HG03064 (cell line): ENCODE results near the gene TMEM250.

Source experiments
- ATAC-seq: cut with Tn5 transposase; IDR thresholded peaks from one replicate; pipeline ENCODE4 v1.9.1; 2021; ENCODE audit warnings: low read depth; ENCODE audit not compliant: unreplicated experiment

The TMEM250 gene

GRCh38 chr9:136098210-136098609, 20.5 kb downstream of the TMEM250 start:
- no peak for ATAC-seq

GRCh38 chr9:136096505-136097001, 22.1 kb downstream of the TMEM250 start:
- ATAC-seq: no peak

- ATAC-seq: no peak
These were observed 23.3 kb downstream of the TMEM250 start, which contains the start of gene NACC2 for GRCh38 chr9:136095070-136096058. Gene NACC2 (minus strand): TSS chr9:136095289. CDS start chr9:136050521, 44,768 bp downstream.

- ATAC-seq: no peak
These were observed 24.4 kb downstream of the TMEM250 start for GRCh38 chr9:136093995-136094881.

- ATAC-seq: no peak
These were observed 25.2 kb downstream of the TMEM250 start for GRCh38 chr9:136093346-136093986.

- no peak for ATAC-seq
These were observed 25.9 kb downstream of the TMEM250 start for GRCh38 chr9:136092741-136093140.

- no peak for ATAC-seq
These were observed 26.4 kb downstream of the TMEM250 start for GRCh38 chr9:136092353-136092650.

GRCh38 chr9:136091582-136092352, 26.9 kb downstream of the TMEM250 start:
- ATAC-seq: no peak

- ATAC-seq: no peak
These were observed 27.7 kb downstream of the TMEM250 start for GRCh38 chr9:136090768-136091581.

GRCh38 chr9:136090056-136090735, 28.5 kb downstream of the TMEM250 start:
- ATAC-seq: no peak

GRCh38 chr9:136089697-136090045, 29.0 kb downstream of the TMEM250 start:
- no peak for ATAC-seq

- ATAC-seq: no peak
These were observed 29.6 kb downstream of the TMEM250 start for GRCh38 chr9:136088939-136089696.

- ATAC-seq: no peak
These were observed 30.2 kb downstream of the TMEM250 start for GRCh38 chr9:136088481-136088938.

GRCh38 chr9:136087741-136088480, 30.8 kb downstream of the TMEM250 start:
- no peak for ATAC-seq

GRCh38 chr9:136086951-136087740, 31.5 kb downstream of the TMEM250 start:
- no peak for ATAC-seq

- ATAC-seq: no peak
These were observed 32.3 kb downstream of the TMEM250 start for GRCh38 chr9:136086213-136086881.
